SK-N-SH (cell line): ENCODE results near the gene RADIL. TPM values are rescaled to one million over a fixed set of nuclear protein-coding genes. Genes with fewer than 3 reads are reported as not detected.

ENCODE experiments used
- CTCF ChIA-PET: fragments of 300-600, 350-600 bp; formaldehyde crosslinking; extraction: SDS; loops from one replicate; lab custom pipeline; 2021; lab: Yijun Ruan, JAX
- POLR2A ChIA-PET: fragments of 350-600 bp; sonication (Branson Sonifier 250); formaldehyde crosslinking; extraction: SDS; loops from one replicate; lab custom pipeline; 2020; ENCODE audit warnings: antibody characterized with exemption, inconsistent platforms; lab: Yijun Ruan, JAX
- DNase-seq: peaks from one replicate; pipeline ENCODE4 v3.0.0; 2012
- H2AFZ ChIP-seq: fragments of 200-600 bp; sonication (generic); 2 replicates; pipeline ENCODE4 v1.8.1; 2016; ENCODE audit warnings: antibody characterized with exemption, mild to moderate bottlenecking, low read depth
- H3F3A ChIP-seq: fragments of 200-600 bp; sonication (generic); replicated peaks from 2 replicates; pipeline ENCODE3; 2016; ENCODE audit warnings: antibody characterized with exemption, mild to moderate bottlenecking; ENCODE audit not compliant: insufficient read depth
- H3K27ac ChIP-seq, 2 experiments: fragments of 200-500 bp in 1 of 2; fragments of 200-600 bp in 1 of 2; sonication (Bioruptor generic) in 1 of 2; sonication (generic), shearing (Covaris generic) in 1 of 2; 2 replicates each; pipeline versions ENCODE4 v1.5.1 to v1.6.1; 2014 to 2016; ENCODE audit warnings: low read depth in 2 of 2, inconsistent platforms in 1 of 2, low read length in 1 of 2, mild to moderate bottlenecking in 1 of 2, mixed read lengths in 1 of 2
- H3K27me3 ChIP-seq: fragments of 200-600 bp; sonication (generic), shearing (Covaris generic); 2 replicates; pipeline ENCODE4 v1.6.1; 2016; ENCODE audit warnings: mixed run types; ENCODE audit not compliant: insufficient read depth
- H3K36me3 ChIP-seq, 2 experiments: fragments of 200-500 bp in 1 of 2; fragments of 200-600 bp in 1 of 2; sonication (Bioruptor generic) in 1 of 2; sonication (generic) in 1 of 2; replicated peaks in 1 of 2; 2 replicates each; pipeline versions ENCODE3 to v1.5.1; 2014 to 2016; ENCODE audit warnings: low read length in 1 of 2, mild to moderate bottlenecking in 1 of 2; ENCODE audit not compliant: insufficient read depth in 2 of 2, control insufficient read depth in 1 of 2
- H3K4me1 ChIP-seq, 2 experiments: fragments of 200-500 bp in 1 of 2; fragments of 200-600 bp in 1 of 2; sonication (Bioruptor generic) in 1 of 2; sonication (generic), shearing (Covaris generic) in 1 of 2; 2 replicates each; pipeline versions ENCODE4 v1.5.1 to v1.6.1; 2014 to 2016; ENCODE audit warnings: low read depth in 1 of 2, low read length in 1 of 2, mixed run types in 1 of 2; ENCODE audit not compliant: insufficient read depth in 2 of 2, control insufficient read depth in 1 of 2
- H3K4me2 ChIP-seq: fragments of 200-600 bp; sonication (generic), shearing (Covaris generic); 2 replicates; pipeline ENCODE4 v1.6.1; 2017; ENCODE audit warnings: mixed run types
- H3K4me3 ChIP-seq, 2 experiments: fragments of 200-500 bp in 1 of 2; fragments of 200-600 bp in 1 of 2; sonication (Bioruptor generic) in 1 of 2; sonication (generic), shearing (Covaris generic) in 1 of 2; 2 replicates each; pipeline versions ENCODE4 v1.5.1 to v1.8.1; 2014 to 2016; ENCODE audit warnings: low read depth in 2 of 2, inconsistent platforms in 1 of 2, low read length in 1 of 2, mild to moderate bottlenecking in 1 of 2, mixed read lengths in 1 of 2, moderate library complexity in 1 of 2
- H3K79me2 ChIP-seq: fragments of 200-600 bp; sonication (generic); 2 replicates; pipeline ENCODE4 v1.8.1; 2017; ENCODE audit warnings: mild to moderate bottlenecking; ENCODE audit not compliant: insufficient read depth
- H3K9ac ChIP-seq: fragments of 200-600 bp; sonication (generic); 2 replicates; pipeline ENCODE4 v1.6.1; 2017; ENCODE audit warnings: mixed run types
- H3K9me2 ChIP-seq: fragments of 200-600 bp; sonication (generic); 2 replicates; pipeline ENCODE4 v1.6.1; 2017; ENCODE audit warnings: mixed run types
- H3K9me3 ChIP-seq: fragments of 200-600 bp; sonication (generic); 2 replicates; pipeline ENCODE4 v1.6.1; 2017; ENCODE audit warnings: mixed run types, mild to moderate bottlenecking, moderate library complexity
- H4K20me1 ChIP-seq: fragments of 200-600 bp; sonication (generic); 2 replicates; pipeline ENCODE4 v1.6.1; 2017; ENCODE audit warnings: mild to moderate bottlenecking, mixed run types; ENCODE audit not compliant: insufficient read depth
- CHD2 ChIP-seq: fragments of 150-350 bp; IDR thresholded peaks from 2 replicates; pipeline ENCODE4 v1.6.1; 2018; ENCODE audit warnings: low read length; ENCODE audit not compliant: partially characterized antibody
- FOXJ3 ChIP-seq: sonication (generic); formaldehyde crosslinking; IDR thresholded peaks from 2 replicates; pipeline ENCODE4 v1.5.1; 2020; ENCODE audit warnings: mild to moderate bottlenecking, missing genetic modification reagents
- GATA2 ChIP-seq: sonication (generic); formaldehyde crosslinking; IDR thresholded peaks from 2 replicates; pipeline ENCODE4 v1.5.0; 2020; ENCODE audit warnings: mild to moderate bottlenecking, missing genetic modification reagents
- JUND ChIP-seq: IDR thresholded peaks from 2 replicates; pipeline ENCODE4 v1.4.0; 2012
- MEF2A ChIP-seq: IDR thresholded peaks from 2 replicates; pipeline ENCODE4 v1.4.0; 2012; ENCODE audit warnings: low read depth, borderline replicate concordance
- NFIC ChIP-seq: IDR thresholded peaks from 2 replicates; pipeline ENCODE4 v1.4.0; 2012; ENCODE audit warnings: borderline replicate concordance
- POLR2AphosphoS5 ChIP-seq: IDR thresholded peaks from 2 replicates; pipeline ENCODE4 v1.6.1; 2012; ENCODE audit warnings: low read depth, low read length
- RXRA ChIP-seq: IDR thresholded peaks from 2 replicates; pipeline ENCODE4 v1.4.0; 2012; ENCODE audit warnings: low read depth, mild to moderate bottlenecking, borderline replicate concordance
- TAF1 ChIP-seq: IDR thresholded peaks from 2 replicates; pipeline ENCODE4 v1.6.1; 2012; ENCODE audit warnings: low read depth, mild to moderate bottlenecking, low read length, moderate library complexity, borderline replicate concordance
- TCF12 ChIP-seq: IDR thresholded peaks from 2 replicates; pipeline ENCODE4 v1.4.0; 2012
- YY1 ChIP-seq: IDR thresholded peaks from 2 replicates; pipeline ENCODE4 v1.4.0; 2012; ENCODE audit warnings: low read depth, mild to moderate bottlenecking
- WGBS: methylation state at CpG from one replicate; pipeline ENCODE4 v1.1.6; 2017; ENCODE audit warnings: low lambda C conversion rate; 5-methylcytosine and 5-hydroxymethylcytosine counted together
- polyA plus RNA-seq, 3 experiments: library from polyadenylated mRNA; depleted of rRNA; stranded (reverse); fragments of >200 nt; gene quantifications; 2 replicates each; pipeline ENCODE4 v1.2.3, GENCODE V29; 2012
- TF ChIP-seq, protein P1 (sequence below): IDR thresholded peaks from 2 replicates; pipeline ENCODE4 v1.4.0; 2012; ENCODE audit warnings: low read depth, borderline replicate concordance
- TF ChIP-seq, protein P2 (sequence below): fragments of 200-600 bp; sonication (generic); IDR thresholded peaks from 2 replicates; pipeline ENCODE4 v1.6.1; 2017; ENCODE audit warnings: antibody characterized with exemption, mild to moderate bottlenecking, moderate library complexity
- TF ChIP-seq, protein P3 (sequence below): IDR thresholded peaks from 2 replicates; pipeline ENCODE4; 2012
- TF ChIP-seq, protein P4 (sequence below): fragments of 150-350 bp; IDR thresholded peaks from 2 replicates; pipeline ENCODE4 v1.6.1; 2016; ENCODE audit warnings: mild to moderate bottlenecking, low read depth, low read length
- TF ChIP-seq, protein P5 (sequence below): IDR thresholded peaks from 2 replicates; pipeline ENCODE4 v1.4.0; 2012; ENCODE audit warnings: low read depth
- TF ChIP-seq, protein P6 (sequence below): IDR thresholded peaks from 2 replicates; pipeline ENCODE4 v1.4.0; 2012; ENCODE audit warnings: low read depth, borderline replicate concordance

RADIL gene
- polyA plus RNA-seq, 1 of the 3 experiments (the other 2 are of a cell fraction), result 4.3 TPM

DNA sequence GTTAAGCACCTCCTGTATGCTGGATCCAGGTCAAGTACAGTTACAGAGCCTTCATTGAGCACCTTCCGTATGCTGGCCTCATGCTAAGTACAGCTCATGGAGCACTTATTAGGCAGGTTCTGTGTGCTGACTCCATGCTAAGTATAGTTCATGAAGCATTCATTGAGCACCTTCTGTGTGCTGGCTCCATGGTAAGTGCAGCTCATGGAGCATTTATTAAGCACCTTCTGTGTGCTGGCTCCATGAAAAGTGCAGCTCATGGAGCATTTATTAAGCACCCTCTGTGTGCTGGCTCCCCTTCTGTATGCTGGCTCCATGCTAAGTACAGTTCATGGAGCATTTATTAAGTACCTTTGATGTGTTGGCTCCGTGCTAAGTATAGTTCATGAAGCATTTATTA, 44.9 kb upstream of the RADIL start (continued):
- TF ChIP-seq RXRA (no peak), NFIC (no peak)

DNA sequence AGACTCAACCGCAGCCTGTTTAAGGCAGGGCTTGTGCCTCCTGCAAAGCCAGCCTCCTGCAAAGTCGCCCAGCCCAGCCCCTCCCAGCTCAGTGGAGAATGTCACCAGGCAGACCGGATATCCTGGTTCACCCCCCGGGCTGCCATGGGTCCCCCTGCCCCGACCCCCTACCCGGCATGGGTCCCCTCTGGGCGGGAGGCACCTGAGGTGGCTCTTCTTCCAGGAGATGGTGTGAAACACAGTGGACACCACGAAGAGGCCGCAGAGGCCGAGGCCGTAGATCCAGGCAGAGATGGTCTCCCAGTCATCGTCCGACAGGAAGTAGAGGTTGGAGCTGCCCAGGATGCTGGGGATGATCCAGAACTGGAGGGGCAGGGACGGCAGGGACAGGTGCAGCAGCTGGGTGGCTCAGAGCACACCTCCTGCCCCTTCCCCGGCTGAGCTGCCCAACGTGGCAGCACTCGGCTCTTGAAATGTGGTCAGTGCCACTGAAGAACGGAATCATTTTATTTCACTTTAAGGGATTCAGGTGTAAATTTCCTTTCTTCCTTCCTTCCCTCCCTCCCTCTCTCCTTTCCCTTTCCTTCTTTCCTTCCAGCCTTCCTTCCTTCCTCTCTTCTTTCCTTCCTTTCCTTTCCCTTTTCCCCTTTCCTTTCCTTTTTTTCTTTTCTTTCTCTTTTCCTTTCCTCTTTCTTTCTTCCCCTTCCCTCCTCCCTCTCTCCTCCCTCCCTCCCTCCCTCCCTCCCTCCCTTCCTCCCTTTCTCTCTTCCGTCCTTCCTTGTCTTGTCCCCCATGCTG, 36.7 kb upstream of the RADIL start:
- Histone ChIP-seq H3K9me2 (no peaks in the 10 kb centered on the region), H3F3A (no peaks in the 10 kb centered on the region), H3K9ac (no peak overlapping the region), H3K9me3 (no peaks in the 10 kb centered on the region), H3K4me1 (no peaks in the 10 kb centered on the region), H3K27ac (no peak overlapping the region), H3K4me3 (no peak overlapping the region), H2AFZ (no peak overlapping the region), H4K20me1 (no peaks in the 10 kb centered on the region), H3K27me3 (no peaks in the 10 kb centered on the region), H3K4me2 (no peak overlapping the region), H3K79me2 (no peaks in the 10 kb centered on the region), H3K36me3 (no peaks in the 10 kb centered on the region)
- DNase-seq, result no peak
- CTCF ChIA-PET, result no interaction called here
- WGBS, result 56% methylated on average over 19 of the region's 19 CpGs
- POLR2A ChIA-PET, result no interaction called here
- no peak for TF ChIP-seq FOXJ3 (CRISPR knock-in tag)
- TF ChIP-seq, protein P1, sequence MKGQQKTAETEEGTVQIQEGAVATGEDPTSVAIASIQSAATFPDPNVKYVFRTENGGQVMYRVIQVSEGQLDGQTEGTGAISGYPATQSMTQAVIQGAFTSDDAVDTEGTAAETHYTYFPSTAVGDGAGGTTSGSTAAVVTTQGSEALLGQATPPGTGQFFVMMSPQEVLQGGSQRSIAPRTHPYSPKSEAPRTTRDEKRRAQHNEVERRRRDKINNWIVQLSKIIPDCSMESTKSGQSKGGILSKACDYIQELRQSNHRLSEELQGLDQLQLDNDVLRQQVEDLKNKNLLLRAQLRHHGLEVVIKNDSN, result no peak
- TF ChIP-seq, protein P2, sequence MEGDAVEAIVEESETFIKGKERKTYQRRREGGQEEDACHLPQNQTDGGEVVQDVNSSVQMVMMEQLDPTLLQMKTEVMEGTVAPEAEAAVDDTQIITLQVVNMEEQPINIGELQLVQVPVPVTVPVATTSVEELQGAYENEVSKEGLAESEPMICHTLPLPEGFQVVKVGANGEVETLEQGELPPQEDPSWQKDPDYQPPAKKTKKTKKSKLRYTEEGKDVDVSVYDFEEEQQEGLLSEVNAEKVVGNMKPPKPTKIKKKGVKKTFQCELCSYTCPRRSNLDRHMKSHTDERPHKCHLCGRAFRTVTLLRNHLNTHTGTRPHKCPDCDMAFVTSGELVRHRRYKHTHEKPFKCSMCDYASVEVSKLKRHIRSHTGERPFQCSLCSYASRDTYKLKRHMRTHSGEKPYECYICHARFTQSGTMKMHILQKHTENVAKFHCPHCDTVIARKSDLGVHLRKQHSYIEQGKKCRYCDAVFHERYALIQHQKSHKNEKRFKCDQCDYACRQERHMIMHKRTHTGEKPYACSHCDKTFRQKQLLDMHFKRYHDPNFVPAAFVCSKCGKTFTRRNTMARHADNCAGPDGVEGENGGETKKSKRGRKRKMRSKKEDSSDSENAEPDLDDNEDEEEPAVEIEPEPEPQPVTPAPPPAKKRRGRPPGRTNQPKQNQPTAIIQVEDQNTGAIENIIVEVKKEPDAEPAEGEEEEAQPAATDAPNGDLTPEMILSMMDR, result no peak
- no peak for TF ChIP-seq JUND
- no peak for TF ChIP-seq RXRA
- TF ChIP-seq POLR2AphosphoS5, result no peak
- TF ChIP-seq, protein P3, sequence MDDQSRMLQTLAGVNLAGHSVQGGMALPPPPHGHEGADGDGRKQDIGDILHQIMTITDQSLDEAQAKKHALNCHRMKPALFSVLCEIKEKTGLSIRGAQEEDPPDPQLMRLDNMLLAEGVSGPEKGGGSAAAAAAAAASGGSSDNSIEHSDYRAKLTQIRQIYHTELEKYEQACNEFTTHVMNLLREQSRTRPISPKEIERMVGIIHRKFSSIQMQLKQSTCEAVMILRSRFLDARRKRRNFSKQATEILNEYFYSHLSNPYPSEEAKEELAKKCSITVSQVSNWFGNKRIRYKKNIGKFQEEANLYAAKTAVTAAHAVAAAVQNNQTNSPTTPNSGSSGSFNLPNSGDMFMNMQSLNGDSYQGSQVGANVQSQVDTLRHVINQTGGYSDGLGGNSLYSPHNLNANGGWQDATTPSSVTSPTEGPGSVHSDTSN, result no peak
- TF ChIP-seq GATA2 (CRISPR knock-in tag), result no peak
- TF ChIP-seq CHD2, result no peak
- no peak for TF ChIP-seq NFIC
- TF ChIP-seq TCF12, result no peak
- TF ChIP-seq, protein P4, sequence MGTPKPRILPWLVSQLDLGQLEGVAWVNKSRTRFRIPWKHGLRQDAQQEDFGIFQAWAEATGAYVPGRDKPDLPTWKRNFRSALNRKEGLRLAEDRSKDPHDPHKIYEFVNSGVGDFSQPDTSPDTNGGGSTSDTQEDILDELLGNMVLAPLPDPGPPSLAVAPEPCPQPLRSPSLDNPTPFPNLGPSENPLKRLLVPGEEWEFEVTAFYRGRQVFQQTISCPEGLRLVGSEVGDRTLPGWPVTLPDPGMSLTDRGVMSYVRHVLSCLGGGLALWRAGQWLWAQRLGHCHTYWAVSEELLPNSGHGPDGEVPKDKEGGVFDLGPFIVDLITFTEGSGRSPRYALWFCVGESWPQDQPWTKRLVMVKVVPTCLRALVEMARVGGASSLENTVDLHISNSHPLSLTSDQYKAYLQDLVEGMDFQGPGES, result no peak
- TF ChIP-seq MEF2A, result no peak
- TF ChIP-seq, protein P5, sequence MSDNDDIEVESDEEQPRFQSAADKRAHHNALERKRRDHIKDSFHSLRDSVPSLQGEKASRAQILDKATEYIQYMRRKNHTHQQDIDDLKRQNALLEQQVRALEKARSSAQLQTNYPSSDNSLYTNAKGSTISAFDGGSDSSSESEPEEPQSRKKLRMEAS, result no peak
- no peak for TF ChIP-seq YY1
- TF ChIP-seq, protein P6, sequence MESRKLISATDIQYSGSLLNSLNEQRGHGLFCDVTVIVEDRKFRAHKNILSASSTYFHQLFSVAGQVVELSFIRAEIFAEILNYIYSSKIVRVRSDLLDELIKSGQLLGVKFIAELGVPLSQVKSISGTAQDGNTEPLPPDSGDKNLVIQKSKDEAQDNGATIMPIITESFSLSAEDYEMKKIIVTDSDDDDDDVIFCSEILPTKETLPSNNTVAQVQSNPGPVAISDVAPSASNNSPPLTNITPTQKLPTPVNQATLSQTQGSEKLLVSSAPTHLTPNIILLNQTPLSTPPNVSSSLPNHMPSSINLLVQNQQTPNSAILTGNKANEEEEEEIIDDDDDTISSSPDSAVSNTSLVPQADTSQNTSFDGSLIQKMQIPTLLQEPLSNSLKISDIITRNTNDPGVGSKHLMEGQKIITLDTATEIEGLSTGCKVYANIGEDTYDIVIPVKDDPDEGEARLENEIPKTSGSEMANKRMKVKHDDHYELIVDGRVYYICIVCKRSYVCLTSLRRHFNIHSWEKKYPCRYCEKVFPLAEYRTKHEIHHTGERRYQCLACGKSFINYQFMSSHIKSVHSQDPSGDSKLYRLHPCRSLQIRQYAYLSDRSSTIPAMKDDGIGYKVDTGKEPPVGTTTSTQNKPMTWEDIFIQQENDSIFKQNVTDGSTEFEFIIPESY, result no peak
- no peak for TF ChIP-seq TAF1
